Activated gamma-delta T cell treated with anti-CD3 and anti-CD28 coated beads, Interleukin-2, amount 50 U/mL, for 16 hours (primary cell): Measurements from ENCODE around the gene CABS1.

Experiments
- DNase-seq: peaks from one replicate; pipeline ENCODE4 v3.0.0-alpha.2; 2020; ENCODE audit warnings: low read depth

The CABS1 gene

GRCh38 chr4:70334681-70335080, at the start of gene CABS1:
Gene CABS1, plus strand, starts transcription at chr4:70334981. Its CDS starts 59 bp downstream, at chr4:70335040.
- no peak for DNase-seq

- DNase-seq = no peak
Observed at GRCh38 chr4:70288651-70289050, 46.1 kb upstream of the CABS1 start.

GRCh38 chr4:70291341-70291740, 43.4 kb upstream of the CABS1 start:
- DNase-seq = no peak

DNA sequence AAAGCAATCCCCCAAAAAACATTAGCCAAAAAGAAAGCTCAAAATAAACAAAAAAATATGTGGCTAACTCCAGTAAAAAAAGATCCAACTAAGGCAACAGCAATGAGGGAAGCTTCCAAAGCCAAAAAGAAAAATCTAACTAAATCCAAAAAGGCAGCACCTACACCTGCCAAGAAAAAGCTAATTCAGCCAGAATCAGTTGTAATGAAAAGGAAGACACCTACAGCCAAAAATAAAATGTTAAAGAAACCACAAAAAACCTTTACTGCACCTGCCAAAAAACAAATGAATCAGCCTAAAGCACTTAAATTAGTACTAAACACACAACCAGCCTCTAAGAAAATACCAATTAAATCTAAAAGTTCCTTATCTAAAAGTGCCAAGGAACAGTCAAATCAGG, 37.2 kb upstream of the CABS1 start:
- DNase-seq = no peak

DNA sequence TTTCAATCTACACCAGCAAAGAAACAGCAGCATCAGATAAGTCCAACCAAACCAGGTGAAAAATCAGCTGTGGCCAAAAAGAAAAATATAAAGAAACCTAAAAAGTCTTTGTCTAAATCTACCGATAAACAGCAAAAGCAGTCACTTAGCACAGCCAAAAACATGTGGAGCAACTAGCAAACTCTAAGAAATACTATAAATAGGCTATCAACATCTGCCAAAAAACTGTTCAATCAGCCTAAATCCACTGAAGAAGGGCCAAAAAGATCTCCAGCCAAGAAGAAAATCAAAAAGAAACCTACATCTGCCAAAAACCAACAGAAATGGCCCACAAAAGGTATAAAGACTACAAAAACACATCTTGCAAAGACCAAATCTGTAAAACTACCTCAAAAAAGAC, 36.7 kb upstream of the CABS1 start:
- no peak for DNase-seq

- no peak for DNase-seq
Observed at GRCh38 chr4:70299643-70300042, 35.1 kb upstream of the CABS1 start.

GRCh38 chr4:70300215-70300614, 34.6 kb upstream of the CABS1 start:
- no peak for DNase-seq

DNA sequence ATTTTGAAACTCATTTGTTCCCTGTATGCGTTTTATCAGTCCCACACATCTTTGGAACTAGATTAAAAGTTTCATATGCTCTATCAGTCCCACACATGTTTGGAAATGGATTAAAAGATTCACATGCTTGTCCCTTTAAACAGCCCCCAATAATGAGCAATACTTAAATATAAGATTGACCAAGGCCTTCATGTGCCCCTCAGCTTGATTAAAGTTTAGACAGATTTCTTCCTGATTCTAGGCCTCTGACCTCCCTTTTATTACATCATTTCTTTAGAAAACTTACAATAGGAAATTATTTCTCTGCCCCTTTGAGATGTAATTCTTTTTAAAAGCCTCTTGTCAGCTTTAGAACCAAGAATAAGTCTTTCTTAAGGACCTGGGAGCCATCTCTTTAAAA, 31.7 kb upstream of the CABS1 start:
- DNase-seq = no peak

GRCh38 chr4:70305601-70306000, 29.2 kb upstream of the CABS1 start:
- DNase-seq = no peak

GRCh38 chr4:70306076-70306475, 28.7 kb upstream of the CABS1 start:
- no peak for DNase-seq

- DNase-seq = no peak
Observed at GRCh38 chr4:70313736-70314135, 21.0 kb upstream of the CABS1 start.

GRCh38 chr4:70315928-70316327, 18.9 kb upstream of the CABS1 start:
- DNase-seq = no peak

DNA sequence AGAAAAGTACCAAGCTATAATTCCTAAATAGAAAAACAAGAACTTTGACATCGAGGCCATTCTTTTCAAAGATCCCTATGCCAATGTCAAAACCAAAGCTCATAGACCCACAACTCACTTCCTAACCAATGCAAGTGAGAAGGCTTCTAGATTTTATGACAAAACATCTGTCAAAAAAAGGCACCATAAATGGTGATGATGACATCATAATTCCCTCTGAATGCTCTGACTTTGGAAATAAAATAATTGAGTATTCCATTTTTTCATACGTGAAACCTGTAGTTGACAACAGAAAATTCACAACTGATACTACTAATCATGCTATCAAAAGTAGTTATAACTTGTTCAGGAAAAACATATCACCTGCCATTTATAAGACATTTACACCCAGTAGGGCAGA, 8.7 kb upstream of the CABS1 start:
- no peak for DNase-seq

- DNase-seq = no peak
Observed at GRCh38 chr4:70336043-70336442, 1.3 kb downstream of the CABS1 start.

DNA sequence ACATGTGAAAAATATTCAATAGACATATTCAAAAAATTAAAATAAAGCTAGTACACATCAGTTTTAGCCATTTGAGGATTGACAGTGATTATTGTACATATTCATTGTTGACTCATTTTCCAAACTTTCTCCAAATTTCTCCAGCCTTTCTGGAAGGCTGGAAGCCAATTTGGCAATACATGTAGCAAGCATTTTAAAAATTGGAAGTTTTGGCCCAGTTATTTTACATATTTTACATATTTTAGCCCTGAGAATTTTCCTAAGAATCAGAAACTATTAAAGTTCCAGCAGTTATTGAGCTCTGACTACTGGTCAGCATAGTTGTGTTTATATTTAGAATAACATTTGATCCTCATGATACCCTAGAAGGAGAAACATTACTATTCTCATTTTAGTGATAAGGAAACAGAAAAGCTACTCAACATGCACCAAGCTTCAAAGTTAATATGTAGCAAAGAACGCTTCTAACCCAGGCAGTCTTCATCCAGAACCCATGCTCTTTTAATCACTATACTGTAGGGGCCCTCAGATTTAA, 3.2 kb downstream of the CABS1 start:
- no peak for DNase-seq

DNA sequence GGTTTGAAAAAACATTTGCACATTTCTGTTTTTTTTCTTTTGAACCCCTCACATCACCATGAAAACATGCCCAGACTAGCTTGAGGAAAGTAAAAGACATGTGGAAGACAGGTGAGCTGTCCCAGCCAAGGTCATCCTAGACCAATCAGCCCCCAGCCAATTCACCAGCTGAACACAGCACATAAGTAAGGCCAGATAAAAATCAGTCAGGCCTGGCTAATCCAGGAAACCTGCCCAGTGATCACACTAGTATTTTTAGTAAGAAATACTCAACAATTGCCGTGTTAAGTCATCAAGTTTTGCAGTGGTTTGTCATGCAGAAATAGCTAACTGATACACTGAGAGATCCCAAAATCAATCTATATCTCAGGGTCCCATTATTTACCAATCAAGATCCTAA, 21.4 kb downstream of the CABS1 start:
- DNase-seq = no peak

- no peak for DNase-seq
Observed at GRCh38 chr4:70359115-70359661, 24.4 kb downstream of the CABS1 start.

DNA sequence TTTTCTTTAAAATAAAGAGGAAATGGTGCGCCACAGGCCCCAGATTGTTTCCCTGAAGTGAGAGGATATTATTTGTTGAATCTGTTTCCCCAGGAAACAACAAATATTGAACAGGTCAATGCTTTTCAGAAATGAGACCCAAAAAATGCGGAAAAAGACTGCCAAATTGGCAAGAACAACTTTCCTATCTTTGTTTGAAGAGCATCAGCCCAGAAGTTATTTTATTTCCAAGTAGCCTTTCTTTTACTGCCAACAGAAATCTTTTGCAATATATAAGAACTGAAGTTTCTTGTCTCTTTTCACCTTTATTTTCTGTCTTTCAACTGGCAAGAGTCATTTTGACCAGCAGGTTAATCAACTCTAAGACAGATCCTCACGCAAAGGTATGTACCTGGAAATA, 25.7 kb downstream of the CABS1 start, which contains the start of gene SMR3A:
Gene SMR3A (plus strand): TSS at position 301 of the 400 bp plus-strand sequence. CDS start 1,356 bp downstream, outside the sequence.
- DNase-seq = no peak

GRCh38 chr4:70364002-70364401, 29.2 kb downstream of the CABS1 start:
- no peak for DNase-seq

DNA sequence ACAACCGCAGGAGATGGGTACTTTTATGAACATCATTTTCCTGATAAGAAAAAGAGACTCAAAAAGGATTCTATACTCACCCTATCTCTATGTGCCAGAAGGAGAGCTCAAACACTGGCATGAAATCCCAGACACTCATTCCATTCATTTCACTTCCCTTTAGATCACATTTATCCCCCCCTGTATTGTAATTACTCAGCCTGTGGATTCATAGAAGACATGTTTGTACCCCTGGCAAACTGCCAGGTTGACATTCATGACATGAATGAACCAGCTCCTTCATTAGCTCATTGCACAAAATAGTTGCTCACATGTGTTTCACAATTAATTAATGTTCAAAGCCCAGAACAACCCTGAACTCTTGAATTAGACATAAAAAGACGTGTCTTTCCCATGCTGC, 30.7 kb downstream of the CABS1 start:
- no peak for DNase-seq

DNA sequence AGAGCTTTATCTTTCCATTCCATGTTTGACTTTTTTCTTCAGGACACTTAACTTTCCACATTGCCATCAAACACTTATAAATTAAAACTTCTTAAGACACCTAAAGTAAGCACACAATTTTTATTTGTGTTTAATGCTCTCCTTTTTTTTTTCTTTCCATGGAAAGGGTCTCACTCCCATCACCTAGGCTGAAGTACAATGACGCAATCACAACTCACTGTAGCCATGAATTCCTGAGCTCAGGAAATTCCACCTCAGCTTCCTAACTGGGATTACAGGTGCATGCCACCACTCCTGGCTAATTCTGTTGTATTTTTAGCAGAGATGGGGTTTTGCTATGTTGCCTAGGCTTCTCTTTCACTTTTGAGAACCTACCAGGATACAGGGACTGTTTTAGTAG, 33.0 kb downstream of the CABS1 start:
- no peak for DNase-seq

DNA sequence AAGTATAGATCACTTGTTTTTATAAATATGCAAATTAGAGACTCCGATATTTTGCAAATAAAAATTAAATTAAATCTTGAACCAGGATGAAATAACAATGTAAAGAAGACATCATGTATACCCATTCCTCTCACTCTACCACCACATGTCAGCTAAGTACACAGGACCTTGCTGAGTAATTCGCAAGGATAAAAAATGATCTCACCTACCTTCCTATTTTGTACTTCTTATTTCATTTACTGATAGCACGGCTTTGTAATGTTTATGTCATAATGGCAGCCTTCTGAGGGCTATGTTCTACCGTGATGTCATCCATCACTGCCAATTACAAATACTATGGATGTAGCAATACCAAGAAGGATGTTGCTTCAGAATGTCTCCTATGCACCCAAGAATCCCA, 37.2 kb downstream of the CABS1 start:
- no peak for DNase-seq

DNA sequence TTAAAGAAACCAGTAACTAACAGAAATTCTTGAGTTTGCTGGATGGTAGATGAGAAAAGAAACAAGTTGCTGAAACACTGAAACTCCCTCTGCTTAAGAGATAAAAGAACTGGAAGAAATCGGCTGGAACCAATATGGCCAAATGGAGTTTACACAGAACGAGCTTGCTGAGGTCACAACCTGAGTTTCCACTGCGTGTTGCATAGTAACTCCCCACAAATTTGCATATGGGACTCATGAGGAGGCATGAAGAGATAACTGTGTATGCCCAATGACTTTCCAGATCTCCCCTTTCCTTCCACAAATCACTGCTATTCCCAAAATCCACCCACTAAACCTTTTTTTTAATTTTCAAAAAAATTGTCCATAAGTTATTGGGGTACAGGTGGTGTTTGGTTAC, 38.0 kb downstream of the CABS1 start:
- no peak for DNase-seq

DNA sequence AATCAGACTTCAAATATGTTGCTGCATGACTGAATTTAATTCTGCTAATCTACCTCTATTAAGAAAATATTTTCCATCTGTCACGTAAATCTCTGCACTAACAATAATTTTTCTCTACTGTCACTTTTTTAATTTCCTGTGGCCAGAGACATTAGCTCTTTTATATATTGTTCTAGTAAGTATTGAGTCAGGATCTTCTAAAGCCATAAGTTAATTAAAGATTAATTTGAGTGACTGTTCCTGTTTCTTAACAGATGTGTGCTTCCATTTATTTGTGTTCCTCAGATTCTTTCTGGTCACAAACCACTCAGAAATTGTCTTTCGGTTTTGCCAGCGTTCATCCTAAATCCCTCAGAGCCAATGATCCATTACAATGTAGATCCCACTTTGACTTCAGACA, 45.8 kb downstream of the CABS1 start:
- DNase-seq = no peak
